Skeletal muscle tissue (tissue), 4 donors: ENCODE measurements around the gene SCUBE3. TPM values are rescaled to one million over a fixed set of nuclear protein-coding genes. Genes with fewer than 3 reads are reported as not detected.

Experiments
- H3K27ac ChIP-seq: one replicate; pipeline ENCODE4 v1.7.0; 2013; ENCODE audit warnings: mild to moderate bottlenecking, low read depth, low read length, inconsistent platforms
- H3K27me3 ChIP-seq, 3 donors: one replicate each; pipeline ENCODE4 v1.7.0; 2013; ENCODE audit warnings: low read length in 3 of 3; ENCODE audit not compliant: control insufficient read depth in 3 of 3, insufficient read depth in 3 of 3
- H3K36me3 ChIP-seq, 3 donors: one replicate each; pipeline ENCODE4 v1.7.0; 2013; ENCODE audit warnings: low read length in 3 of 3; ENCODE audit not compliant: control insufficient read depth in 3 of 3, insufficient read depth in 3 of 3
- H3K4me1 ChIP-seq, 3 donors: one replicate each; pipeline ENCODE4 v1.7.0; 2013; ENCODE audit warnings: low read length in 3 of 3, mild to moderate bottlenecking in 3 of 3; ENCODE audit not compliant: control insufficient read depth in 3 of 3, insufficient read depth in 3 of 3
- H3K4me3 ChIP-seq, 3 donors: one replicate each; pipeline ENCODE4 v1.7.0; 2013; ENCODE audit warnings: low read length in 3 of 3
- H3K9ac ChIP-seq, 3 donors: one replicate each; pipeline ENCODE4 v1.7.0; 2013; ENCODE audit warnings: low read length in 3 of 3, mild to moderate bottlenecking in 3 of 3, moderate library complexity in 2 of 3, low read depth in 1 of 3
- H3K9me3 ChIP-seq, 3 donors: one replicate each; pipeline ENCODE4 v1.7.0; 2013; ENCODE audit warnings: low read length in 3 of 3; ENCODE audit not compliant: control insufficient read depth in 3 of 3
- total RNA-seq: library from RNA; depleted of rRNA; stranded (reverse); fragments of >200 nt; gene quantifications from one replicate; pipeline ENCODE4 v1.2.3, GENCODE V29; 2014
- donor health status: Osteomylitis.

Gene SCUBE3
- total RNA-seq, 1 donor from 2014 or later: 0.52 TPM

GRCh38 chr6:35188886-35189285 is 24.9 kb upstream of the SCUBE3 start:
- peaks cover 0 to 2% (median 0%) of the 10 kb centered on the region in 3 donors for H3K4me1 ChIP-seq
- peaks cover 0 to 3% (median 0%) of the 10 kb centered on the region in 3 donors for H3K27me3 ChIP-seq
- H3K9ac ChIP-seq: no peak overlapping the region
- no peaks in the 10 kb centered on the region for H3K36me3 ChIP-seq
- H3K9me3 ChIP-seq: no peaks in the 10 kb centered on the region
- H3K4me3 ChIP-seq: no peak overlapping the region
- no peak overlapping the region for H3K27ac ChIP-seq

DNA sequence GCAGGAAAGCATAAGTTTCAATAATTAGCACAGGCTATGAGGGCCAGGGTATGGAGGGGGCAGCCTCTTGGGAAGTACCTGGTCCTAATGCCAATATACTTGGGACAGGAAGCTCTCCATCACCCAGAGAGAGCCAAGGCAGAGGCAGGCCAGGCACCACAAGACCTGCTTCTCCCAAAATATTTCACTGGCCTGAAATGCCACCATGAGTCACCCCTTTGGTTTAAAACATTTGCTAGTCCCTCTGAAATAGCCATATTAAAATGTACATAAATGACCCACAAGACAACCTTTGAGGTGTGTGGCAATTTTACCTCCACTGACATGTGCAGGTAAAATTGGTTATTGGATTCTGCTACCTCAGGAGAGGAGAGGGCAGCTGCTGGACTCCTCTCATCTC is 23.4 kb upstream of the SCUBE3 start:
- no peak overlapping the region for H3K27ac ChIP-seq
- H3K36me3 ChIP-seq: no peaks in the 10 kb centered on the region
- no peak overlapping the region for H3K9ac ChIP-seq
- peaks cover 0 to 3% (median 0%) of the 10 kb centered on the region in 3 donors for H3K27me3 ChIP-seq
- no peak overlapping the region for H3K4me3 ChIP-seq
- no peaks in the 10 kb centered on the region for H3K9me3 ChIP-seq
- no peaks in the 10 kb centered on the region for H3K4me1 ChIP-seq

DNA sequence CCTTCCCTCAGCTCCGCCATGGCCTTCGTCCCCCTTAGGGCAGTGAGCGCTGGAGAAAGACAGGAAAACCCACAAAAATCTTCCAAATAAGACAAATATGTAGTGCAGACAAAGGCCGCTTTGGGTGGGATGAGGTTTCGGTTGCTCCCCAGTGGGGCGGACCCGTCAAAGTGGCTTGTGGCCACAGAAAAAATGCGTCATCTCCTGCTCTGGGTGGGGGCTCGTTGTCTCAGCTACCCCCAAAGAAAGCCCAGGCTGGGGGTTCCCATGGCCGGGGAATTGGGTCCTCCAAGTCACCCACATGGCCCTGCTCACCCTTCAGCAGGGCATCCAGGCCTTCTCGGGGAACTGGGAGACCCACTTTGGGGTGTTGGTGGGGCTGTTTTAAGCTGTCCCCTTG is 21.9 kb upstream of the SCUBE3 start:
- H3K27ac ChIP-seq: no peak overlapping the region
- no peaks in the 10 kb centered on the region for H3K4me1 ChIP-seq
- no peaks in the 10 kb centered on the region for H3K36me3 ChIP-seq
- no peaks in the 10 kb centered on the region for H3K9me3 ChIP-seq
- no peak overlapping the region for H3K9ac ChIP-seq
- H3K4me3 ChIP-seq: no peak overlapping the region
- no peaks in the 10 kb centered on the region for H3K27me3 ChIP-seq

GRCh38 chr6:35192301-35192860 is 21.4 kb upstream of the SCUBE3 start:
- H3K9ac ChIP-seq: no peak overlapping the region
- H3K27ac ChIP-seq: no peak overlapping the region
- no peaks in the 10 kb centered on the region for H3K27me3 ChIP-seq

GRCh38 chr6:35194390-35194789 is 19.4 kb upstream of the SCUBE3 start:
- H3K4me3 ChIP-seq: no peak overlapping the region
- H3K9me3 ChIP-seq: no peaks in the 10 kb centered on the region
- no peaks in the 10 kb centered on the region for H3K36me3 ChIP-seq
- no peaks in the 10 kb centered on the region for H3K27me3 ChIP-seq
- H3K4me1 ChIP-seq: no peaks in the 10 kb centered on the region
- H3K9ac ChIP-seq: no peak overlapping the region
- no peak overlapping the region for H3K27ac ChIP-seq

More at GRCh38 chr6:35192301-35192860, 21.4 kb upstream of the SCUBE3 start:
- H3K4me1 ChIP-seq: no peaks in the 10 kb centered on the region
- H3K36me3 ChIP-seq: no peaks in the 10 kb centered on the region
- no peaks in the 10 kb centered on the region for H3K9me3 ChIP-seq
- no peak overlapping the region for H3K4me3 ChIP-seq

GRCh38 chr6:35195120-35195780 is 18.5 kb upstream of the SCUBE3 start:
- no peak overlapping the region for H3K9ac ChIP-seq
- H3K27ac ChIP-seq: no peak overlapping the region

GRCh38 chr6:35197196-35197595 is 16.6 kb upstream of the SCUBE3 start:
- Histone ChIP-seq H3K36me3 (no peaks in the 10 kb centered on the region), H3K4me3 (no peak overlapping the region), H3K27me3 (peaks cover 0 to 6% (median 0%) of the 10 kb centered on the region in 3 donors), H3K27ac (no peak overlapping the region), H3K9me3 (no peaks in the 10 kb centered on the region), H3K4me1 (no peaks in the 10 kb centered on the region), H3K9ac (no peak overlapping the region)

More at GRCh38 chr6:35195120-35195780, 18.5 kb upstream of the SCUBE3 start:
- no peak overlapping the region for H3K4me3 ChIP-seq
- peaks cover 0 to 2% (median 0%) of the 10 kb centered on the region in 3 donors for H3K27me3 ChIP-seq
- no peaks in the 10 kb centered on the region for H3K9me3 ChIP-seq
- H3K36me3 ChIP-seq: no peaks in the 10 kb centered on the region
- H3K4me1 ChIP-seq: no peaks in the 10 kb centered on the region

DNA sequence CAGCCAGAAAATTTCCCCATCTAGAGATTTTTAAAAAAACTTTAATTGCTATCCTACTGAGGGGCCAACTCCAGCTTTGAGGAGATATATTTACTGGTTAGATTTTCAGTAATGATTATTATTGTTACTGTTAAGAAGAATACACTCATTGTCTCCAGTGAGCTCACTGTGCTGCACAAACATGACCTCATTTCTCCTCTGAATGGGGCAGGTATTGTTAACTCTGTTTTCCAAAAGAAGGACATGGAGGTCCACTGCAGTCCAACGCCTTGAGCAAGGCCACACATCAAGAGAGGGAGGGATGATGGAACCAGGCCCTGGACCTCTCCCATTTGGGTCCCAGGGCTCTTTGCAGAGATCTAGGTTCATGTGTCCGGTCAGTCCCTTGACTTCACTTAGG is 13.9 kb upstream of the SCUBE3 start:
- no peaks in the 10 kb centered on the region for H3K36me3 ChIP-seq
- no peak overlapping the region for H3K4me3 ChIP-seq
- H3K9me3 ChIP-seq: no peaks in the 10 kb centered on the region
- H3K9ac ChIP-seq: no peak overlapping the region
- no peak overlapping the region for H3K27ac ChIP-seq
- H3K4me1 ChIP-seq: no peaks in the 10 kb centered on the region
- H3K27me3 ChIP-seq: peaks cover 0 to 6% (median 0%) of the 10 kb centered on the region in 3 donors

- no peaks in the 10 kb centered on the region for H3K36me3 ChIP-seq
- H3K9me3 ChIP-seq: no peaks in the 10 kb centered on the region
- no peak overlapping the region for H3K9ac ChIP-seq
- peaks cover 6 to 16% (median 8%) of the 10 kb centered on the region in 3 donors for H3K27me3 ChIP-seq
- no peaks in the 10 kb centered on the region for H3K4me1 ChIP-seq
- no peak overlapping the region for H3K27ac ChIP-seq
- no peak overlapping the region for H3K4me3 ChIP-seq
These were observed 11.7 kb upstream of the SCUBE3 start for GRCh38 chr6:35202066-35202546.

DNA sequence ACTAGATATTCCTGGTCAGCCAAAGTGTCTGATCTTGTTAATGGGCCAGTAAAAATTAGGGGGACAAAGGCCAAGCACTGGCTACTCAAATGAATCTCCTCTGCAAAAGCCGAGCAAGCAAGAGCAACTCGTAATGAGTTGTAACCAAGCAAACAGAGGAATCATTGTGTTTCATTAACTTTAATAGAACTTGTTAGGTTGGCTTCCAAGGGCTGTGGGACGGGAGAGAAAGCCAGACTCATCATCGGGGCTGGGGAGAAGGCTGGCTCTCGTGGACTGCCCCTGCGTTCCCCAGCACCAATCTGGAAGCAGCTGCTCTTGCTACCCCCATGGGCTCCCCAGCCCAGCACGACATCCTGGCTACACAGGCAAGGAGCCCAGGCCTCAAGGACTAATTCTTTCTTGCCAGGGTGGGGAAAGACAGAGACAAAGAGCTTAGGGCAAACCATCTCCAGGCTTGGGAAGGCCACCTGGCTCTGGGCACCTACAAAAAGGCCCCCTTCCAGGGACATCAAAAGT is 10.5 kb upstream of the SCUBE3 start:
- Histone ChIP-seq H3K27me3 (peaks cover 6 to 18% (median 13%) of the 10 kb centered on the region in 3 donors), H3K4me3 (no peak overlapping the region), H3K4me1 (no peaks in the 10 kb centered on the region), H3K9ac (no peak overlapping the region), H3K36me3 (no peaks in the 10 kb centered on the region), H3K27ac (no peak overlapping the region), H3K9me3 (no peaks in the 10 kb centered on the region)
